ENCODE data around the gene TLR8. TPM values are rescaled to one million over a fixed set of nuclear protein-coding genes. Genes with fewer than 3 reads are reported as not detected.

TLR8 gene
- total RNA-seq, 2 experiments from 2014 or later = not detected

DNA sequence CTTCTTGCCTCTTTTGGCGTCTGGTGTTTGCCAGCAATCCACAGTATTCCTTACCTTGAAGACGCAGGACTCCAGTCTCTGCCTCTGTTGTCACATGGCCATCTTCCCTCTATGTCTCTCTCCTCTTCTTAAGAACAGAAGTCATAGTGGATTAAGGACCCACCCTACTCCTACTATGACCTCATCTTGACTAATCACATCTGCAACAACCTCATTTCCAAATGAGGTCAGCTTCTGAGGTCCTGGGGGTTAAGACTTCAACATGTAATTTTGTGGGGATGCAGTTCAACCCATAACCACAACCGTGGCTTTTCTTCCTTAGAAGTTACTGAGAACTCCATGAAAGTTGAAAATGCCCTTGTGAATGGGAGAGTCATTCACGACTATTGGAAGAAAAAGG lies 23.3 kb downstream of the TLR8 start:
- Histone ChIP-seq H3K27ac (ENCODE audit: low read depth, low read length, poor library complexity, severe bottlenecking) (no peak overlapping the region), H4K20me1 (ENCODE audit: insufficient read depth, low read length) (no peaks in the 10 kb centered on the region), H3K9me2 (ENCODE audit: insufficient read depth, low read length) (no peaks in the 10 kb centered on the region), H3K9me3 (ENCODE audit: low read length) (no peaks in the 10 kb centered on the region), H3K4me1 (ENCODE audit: insufficient read depth, low read length, poor library complexity, severe bottlenecking) (no peaks in the 10 kb centered on the region), H3K4me3 (ENCODE audit: low read depth, low read length, poor library complexity, severe bottlenecking) (no peak overlapping the region), H2AFZ (ENCODE audit: low read length) (no peak overlapping the region), H3K36me3 (ENCODE audit: insufficient read depth, low read length) (no peaks in the 10 kb centered on the region), H3K79me2 (ENCODE audit: insufficient read depth, low read depth, low read length) (no peaks in the 10 kb centered on the region), H3K4me2 (ENCODE audit: low read length) (no peak overlapping the region)
- intact Hi-C loops (cut with micrococcal nuclease; ENCODE audit: unreplicated experiment) = loop anchor here (10.0 kb wide), 1 partner anchor 1085 kb away; no protein-coding TSS in a partner anchor
- ChIA-PET POLR2A (no interaction called here), CTCF (ENCODE audit: unreplicated experiment) (no interaction called here)
- no peak for DNase-seq (ENCODE audit: low spot score)
- BruUV-seq (replicated peaks) = no TSS peak
- TF ChIP-seq EZH2phosphoT487 (IDR thresholded peaks at IDR 0.05; ENCODE audit: borderline replicate concordance, low read depth, low read length) = no peak

GRCh38 chrX:12930150-12930549 lies 23.7 kb downstream of the TLR8 start:
- intact Hi-C loops (cut with micrococcal nuclease; ENCODE audit: unreplicated experiment) = loop anchor here (10.0 kb wide), 1 partner anchor 1085 kb away; no protein-coding TSS in a partner anchor
- no peak overlapping the region for H3K4me2 ChIP-seq (ENCODE audit: low read length)
- CTCF ChIA-PET (ENCODE audit: unreplicated experiment) = no interaction called here

GRCh38 chrX:12932244-12932643 lies 25.8 kb downstream of the TLR8 start:
- BruUV-seq (replicated peaks) = no TSS peak
- no peak for DNase-seq (ENCODE audit: low spot score)
- TF ChIP-seq, protein P1, sequence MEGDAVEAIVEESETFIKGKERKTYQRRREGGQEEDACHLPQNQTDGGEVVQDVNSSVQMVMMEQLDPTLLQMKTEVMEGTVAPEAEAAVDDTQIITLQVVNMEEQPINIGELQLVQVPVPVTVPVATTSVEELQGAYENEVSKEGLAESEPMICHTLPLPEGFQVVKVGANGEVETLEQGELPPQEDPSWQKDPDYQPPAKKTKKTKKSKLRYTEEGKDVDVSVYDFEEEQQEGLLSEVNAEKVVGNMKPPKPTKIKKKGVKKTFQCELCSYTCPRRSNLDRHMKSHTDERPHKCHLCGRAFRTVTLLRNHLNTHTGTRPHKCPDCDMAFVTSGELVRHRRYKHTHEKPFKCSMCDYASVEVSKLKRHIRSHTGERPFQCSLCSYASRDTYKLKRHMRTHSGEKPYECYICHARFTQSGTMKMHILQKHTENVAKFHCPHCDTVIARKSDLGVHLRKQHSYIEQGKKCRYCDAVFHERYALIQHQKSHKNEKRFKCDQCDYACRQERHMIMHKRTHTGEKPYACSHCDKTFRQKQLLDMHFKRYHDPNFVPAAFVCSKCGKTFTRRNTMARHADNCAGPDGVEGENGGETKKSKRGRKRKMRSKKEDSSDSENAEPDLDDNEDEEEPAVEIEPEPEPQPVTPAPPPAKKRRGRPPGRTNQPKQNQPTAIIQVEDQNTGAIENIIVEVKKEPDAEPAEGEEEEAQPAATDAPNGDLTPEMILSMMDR (conservative IDR thresholded peaks at IDR 0.05; ENCODE audit: low read length) = no peak
- TF ChIP-seq EZH2phosphoT487 (IDR thresholded peaks at IDR 0.05; ENCODE audit: borderline replicate concordance, low read depth, low read length) = no peak
- Histone ChIP-seq H3K9me2 (ENCODE audit: insufficient read depth, low read length) (no peaks in the 10 kb centered on the region), H2AFZ (ENCODE audit: low read length) (no peak overlapping the region), H3K4me1 (ENCODE audit: insufficient read depth, low read length, poor library complexity, severe bottlenecking) (no peaks in the 10 kb centered on the region), H3K79me2 (ENCODE audit: insufficient read depth, low read depth, low read length) (no peaks in the 10 kb centered on the region), H3K36me3 (ENCODE audit: insufficient read depth, low read length) (no peaks in the 10 kb centered on the region), H4K20me1 (ENCODE audit: insufficient read depth, low read length) (no peaks in the 10 kb centered on the region), H3K9me3 (ENCODE audit: low read length) (no peaks in the 10 kb centered on the region), H3K27ac (ENCODE audit: low read depth, low read length, poor library complexity, severe bottlenecking) (no peak overlapping the region), H3K4me2 (ENCODE audit: low read length) (no peak overlapping the region), H3K4me3 (ENCODE audit: low read depth, low read length, poor library complexity, severe bottlenecking) (no peak overlapping the region)
- ChIA-PET POLR2A (no interaction called here), CTCF (ENCODE audit: unreplicated experiment) (no interaction called here)
- intact Hi-C loops (cut with micrococcal nuclease; ENCODE audit: unreplicated experiment) = loop anchor here (10.0 kb wide), 1 partner anchor 1083 kb away; no protein-coding TSS in a partner anchor

More at GRCh38 chrX:12930150-12930549, 23.7 kb downstream of the TLR8 start:
- POLR2A ChIA-PET = no interaction called here
- Histone ChIP-seq H3K9me3 (ENCODE audit: low read length) (no peaks in the 10 kb centered on the region), H3K36me3 (ENCODE audit: insufficient read depth, low read length) (no peaks in the 10 kb centered on the region), H3K4me1 (ENCODE audit: insufficient read depth, low read length, poor library complexity, severe bottlenecking) (no peaks in the 10 kb centered on the region), H3K79me2 (ENCODE audit: insufficient read depth, low read depth, low read length) (no peaks in the 10 kb centered on the region), H3K27ac (ENCODE audit: low read depth, low read length, poor library complexity, severe bottlenecking) (no peak overlapping the region), H4K20me1 (ENCODE audit: insufficient read depth, low read length) (no peaks in the 10 kb centered on the region), H2AFZ (ENCODE audit: low read length) (no peak overlapping the region), H3K4me3 (ENCODE audit: low read depth, low read length, poor library complexity, severe bottlenecking) (no peak overlapping the region), H3K9me2 (ENCODE audit: insufficient read depth, low read length) (no peaks in the 10 kb centered on the region)
- TF ChIP-seq, protein P1 (conservative IDR thresholded peaks at IDR 0.05; ENCODE audit: low read length) = no peak
- TF ChIP-seq EZH2phosphoT487 (IDR thresholded peaks at IDR 0.05; ENCODE audit: borderline replicate concordance, low read depth, low read length) = no peak
- BruUV-seq (replicated peaks) = no TSS peak
- no peak for DNase-seq (ENCODE audit: low spot score)

Measured in OCI-LY7 (cell line).